Measurements from ENCODE around the gene SCP2.

The SCP2 gene

GRCh38 chr1:53073868-53074311, 146.8 kb downstream of the SCP2 start:
- H3F3A ChIP-seq (ENCODE audit: control insufficient read depth, insufficient read depth) = no peaks in the 10 kb centered on the region
- no peak overlapping the region for H3K4me3 ChIP-seq (ENCODE audit: low read length)
- no peaks in the 10 kb centered on the region for H4K20me1 ChIP-seq (ENCODE audit: control insufficient read depth, insufficient read depth, low read depth, low read length)
- TF ChIP-seq CTCF (IDR thresholded peaks at IDR 0.05; ENCODE audit: low read depth, low read length, poor library complexity, severe bottlenecking) (no peak), EZH2phosphoT487 (IDR thresholded peaks at IDR 0.05; ENCODE audit: borderline replicate concordance, low read length) (no peak)
- no peaks in the 10 kb centered on the region for H3K9me3 ChIP-seq (ENCODE audit: control insufficient read depth, insufficient read depth, low read length)
- no peaks in the 10 kb centered on the region for H3K9me2 ChIP-seq (replicated peaks; ENCODE audit: control insufficient read depth, low read length)
- no peak overlapping the region for H3K27ac ChIP-seq (ENCODE audit: low read depth, low read length)
- H3K79me2 ChIP-seq (ENCODE audit: control insufficient read depth, low read length) = no peaks in the 10 kb centered on the region
- no peaks in the 10 kb centered on the region for H3K4me1 ChIP-seq (ENCODE audit: control insufficient read depth, low read length)
- no peaks in the 10 kb centered on the region for H3K27me3 ChIP-seq (ENCODE audit: control insufficient read depth, low read length)
- no peak overlapping the region for H3K4me2 ChIP-seq (ENCODE audit: low read length)
- H3K36me3 ChIP-seq (ENCODE audit: control insufficient read depth, low read length) = no peaks in the 10 kb centered on the region

GRCh38 chr1:53074313-53075154, 147.5 kb downstream of the SCP2 start:
- no peak overlapping the region for H3K4me2 ChIP-seq (ENCODE audit: low read length)
- no peaks in the 10 kb centered on the region for H3K79me2 ChIP-seq (ENCODE audit: control insufficient read depth, low read length)
- H3K9me3 ChIP-seq (ENCODE audit: control insufficient read depth, insufficient read depth, low read length) = no peaks in the 10 kb centered on the region
- no peaks in the 10 kb centered on the region for H4K20me1 ChIP-seq (ENCODE audit: control insufficient read depth, insufficient read depth, low read depth, low read length)
- H3K9me2 ChIP-seq (replicated peaks; ENCODE audit: control insufficient read depth, low read length) = no peaks in the 10 kb centered on the region
- H3K4me3 ChIP-seq (ENCODE audit: low read length) = no peak overlapping the region
- H3K4me1 ChIP-seq (ENCODE audit: control insufficient read depth, low read length) = no peaks in the 10 kb centered on the region
- no peak overlapping the region for H3K27ac ChIP-seq (ENCODE audit: low read depth, low read length)
- no peaks in the 10 kb centered on the region for H3K27me3 ChIP-seq (ENCODE audit: control insufficient read depth, low read length)
- H3F3A ChIP-seq (ENCODE audit: control insufficient read depth, insufficient read depth) = no peaks in the 10 kb centered on the region
- no peak for TF ChIP-seq CTCF (IDR thresholded peaks at IDR 0.05; ENCODE audit: low read depth, low read length, poor library complexity, severe bottlenecking)
- no peak for TF ChIP-seq EZH2phosphoT487 (IDR thresholded peaks at IDR 0.05; ENCODE audit: borderline replicate concordance, low read length)
- H3K36me3 ChIP-seq (ENCODE audit: control insufficient read depth, low read length) = no peaks in the 10 kb centered on the region

- H3K27me3 ChIP-seq (ENCODE audit: control insufficient read depth, low read length) = no peaks in the 10 kb centered on the region
- TF ChIP-seq CTCF (IDR thresholded peaks at IDR 0.05; ENCODE audit: low read depth, low read length, poor library complexity, severe bottlenecking) (no peak), EZH2phosphoT487 (IDR thresholded peaks at IDR 0.05; ENCODE audit: borderline replicate concordance, low read length) (no peak)
- no peaks in the 10 kb centered on the region for H4K20me1 ChIP-seq (ENCODE audit: control insufficient read depth, insufficient read depth, low read depth, low read length)
- no peak overlapping the region for H3K4me2 ChIP-seq (ENCODE audit: low read length)
- H3F3A ChIP-seq (ENCODE audit: control insufficient read depth, insufficient read depth) = no peaks in the 10 kb centered on the region
- H3K4me3 ChIP-seq (ENCODE audit: low read length) = no peak overlapping the region
- H3K9me2 ChIP-seq (replicated peaks; ENCODE audit: control insufficient read depth, low read length) = no peaks in the 10 kb centered on the region
- no peaks in the 10 kb centered on the region for H3K36me3 ChIP-seq (ENCODE audit: control insufficient read depth, low read length)
- H3K4me1 ChIP-seq (ENCODE audit: control insufficient read depth, low read length) = no peaks in the 10 kb centered on the region
- no peaks in the 10 kb centered on the region for H3K9me3 ChIP-seq (ENCODE audit: control insufficient read depth, insufficient read depth, low read length)
- H3K27ac ChIP-seq (ENCODE audit: low read depth, low read length) = no peak overlapping the region
- H3K79me2 ChIP-seq (ENCODE audit: control insufficient read depth, low read length) = no peaks in the 10 kb centered on the region
These were observed 148.1 kb downstream of the SCP2 start for GRCh38 chr1:53075206-53075605.

Measured in DOHH2 (cell line).